Thoracic aorta (tissue), 2 donors: Measurements from ENCODE around the gene PCDH12. TPM values are rescaled to one million over a fixed set of nuclear protein-coding genes. Genes with fewer than 3 reads are reported as not detected.

Source experiments
- ATAC-seq: fragments of 150-250 bp; one replicate; pipeline ENCODE4 v1.8.0; 2017; ENCODE audit warnings: low read depth; ENCODE audit not compliant: insufficient number of reproducible peaks, low FRiP score
- DNase-seq: peaks from one replicate; pipeline ENCODE4 v3.0.0-alpha.2; 2020; ENCODE audit warnings: low spot score
- H3K27ac ChIP-seq, 2 donors: fragments of 200-600 bp; sonication (generic); 1 replicate in 1 of 2; 2 replicates in 1 of 2; pipeline ENCODE4 v1.5.1; 2016; ENCODE audit warnings: mild to moderate bottlenecking in 2 of 2, moderate library complexity in 2 of 2
- H3K27me3 ChIP-seq: fragments of 200-600 bp; sonication (generic); replicated peaks from 2 replicates; pipeline ENCODE4 v1.6.0; 2016; ENCODE audit warnings: mild to moderate bottlenecking; ENCODE audit not compliant: insufficient read depth
- H3K36me3 ChIP-seq: fragments of 200-600 bp; sonication (generic); one replicate; pipeline ENCODE4 v1.5.1; 2016
- H3K4me1 ChIP-seq, 2 donors: fragments of 200-600 bp; sonication (generic); 1 replicate in 1 of 2; 2 replicates in 1 of 2; pipeline versions ENCODE4 v1.5.1 to v1.6.0; 2016; ENCODE audit warnings: low read depth in 2 of 2, mild to moderate bottlenecking in 1 of 2; ENCODE audit not compliant: control insufficient read depth in 1 of 2
- H3K4me3 ChIP-seq: fragments of 200-600 bp; sonication (generic); 2 replicates; pipeline ENCODE4 v1.5.1; 2016; ENCODE audit warnings: mild to moderate bottlenecking
- H3K9me3 ChIP-seq: fragments of 200-600 bp; sonication (generic); 2 replicates; pipeline ENCODE4 v1.5.1; 2016
- CTCF ChIP-seq: fragments of 200-600 bp; sonication (generic); IDR thresholded peaks from one replicate; pipeline ENCODE4 v1.5.1; 2019; ENCODE audit warnings: antibody characterized with exemption
- total RNA-seq, 2 donors: library from RNA; depleted of rRNA; stranded (reverse); fragments of >200 nt; gene quantifications; one replicate each; pipeline versions ENCODE4 v1.1.0 to v1.2.3, GENCODE V29; 2016

Gene PCDH12
- total RNA-seq, 2 donors from 2014 or later = 5.1 to 5.2 TPM

GRCh38 chr5:141951332-141951781, 6.6 kb downstream of the PCDH12 start:
- ATAC-seq = no peak
- DNase-seq = no peak
- H3K36me3 ChIP-seq = no peaks in the 10 kb centered on the region
- H3K9me3 ChIP-seq = no peaks in the 10 kb centered on the region
- H3K27me3 ChIP-seq = no peaks in the 10 kb centered on the region
- TF ChIP-seq CTCF = no peak
- no peak overlapping the region for H3K27ac ChIP-seq
- H3K4me1 ChIP-seq = no peaks in the 10 kb centered on the region
- no peak overlapping the region for H3K4me3 ChIP-seq

- ATAC-seq (no peak), DNase-seq (no peak)
- Histone ChIP-seq H3K36me3 (no peaks in the 10 kb centered on the region), H3K9me3 (no peaks in the 10 kb centered on the region), H3K27me3 (no peaks in the 10 kb centered on the region), H3K4me1 (no peaks in the 10 kb centered on the region), H3K4me3 (no peak overlapping the region), H3K27ac (no peak overlapping the region)
- no peak for TF ChIP-seq CTCF
These were observed 7.6 kb downstream of the PCDH12 start for GRCh38 chr5:141950207-141951005.

GRCh38 chr5:141949511-141949910, 8.5 kb downstream of the PCDH12 start:
- no peak for TF ChIP-seq CTCF
- DNase-seq (no peak), ATAC-seq (no peak)
- H3K36me3 ChIP-seq = no peaks in the 10 kb centered on the region
- H3K27ac ChIP-seq = no peak overlapping the region
- no peak overlapping the region for H3K4me3 ChIP-seq
- H3K9me3 ChIP-seq = no peaks in the 10 kb centered on the region
- no peaks in the 10 kb centered on the region for H3K27me3 ChIP-seq
- no peaks in the 10 kb centered on the region for H3K4me1 ChIP-seq

GRCh38 chr5:141948812-141949211, 9.2 kb downstream of the PCDH12 start:
- Histone ChIP-seq H3K4me3 (no peak overlapping the region), H3K4me1 (no peaks in the 10 kb centered on the region), H3K27me3 (no peaks in the 10 kb centered on the region), H3K27ac (no peak overlapping the region), H3K36me3 (no peaks in the 10 kb centered on the region), H3K9me3 (no peaks in the 10 kb centered on the region)
- DNase-seq (no peak), ATAC-seq (no peak)
- TF ChIP-seq CTCF = no peak

GRCh38 chr5:141947316-141947715, 10.7 kb downstream of the PCDH12 start:
- no peak for ATAC-seq
- H3K36me3 ChIP-seq = no peaks in the 10 kb centered on the region
- H3K27ac ChIP-seq = no peak overlapping the region
- no peak overlapping the region for H3K4me3 ChIP-seq
- no peaks in the 10 kb centered on the region for H3K27me3 ChIP-seq
- H3K4me1 ChIP-seq = peaks cover 0 to 6% of the 10 kb centered on the region in 2 donors
- TF ChIP-seq CTCF = no peak
- no peaks in the 10 kb centered on the region for H3K9me3 ChIP-seq
- DNase-seq = no peak
